ENCODE data around the gene NHLRC2. TPM values are rescaled to one million over a fixed set of nuclear protein-coding genes. Genes with fewer than 3 reads are reported as not detected.

NHLRC2 gene
- total and polyA plus RNA-seq, 2 experiments from 2014 or later = 7.8 to 22.8 TPM

DNA sequence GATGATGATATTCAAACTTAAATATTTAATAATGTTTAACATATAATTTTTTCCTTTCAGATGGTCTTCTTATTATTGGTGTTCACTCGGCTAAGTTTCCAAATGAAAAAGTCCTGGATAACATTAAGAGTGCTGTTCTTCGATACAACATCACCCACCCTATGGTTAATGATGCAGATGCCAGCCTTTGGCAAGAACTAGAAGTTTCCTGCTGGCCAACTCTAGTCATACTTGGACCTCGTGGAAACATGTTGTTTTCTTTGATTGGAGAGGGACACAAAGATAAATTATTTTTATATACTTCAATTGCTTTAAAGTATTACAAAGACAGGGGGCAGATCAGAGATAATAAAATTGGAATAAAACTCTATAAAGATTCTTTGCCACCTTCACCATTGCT, 22.0 kb downstream of the NHLRC2 start:
- no peaks in the 10 kb centered on the region for H3K9me2 ChIP-seq (replicated peaks; ENCODE audit: insufficient read depth)
- peaks cover 9% of the 10 kb centered on the region for H3K9me3 ChIP-seq (ENCODE audit: low read depth)
- H3K4me3 ChIP-seq = no peak overlapping the region
- H3K27ac ChIP-seq = no peak overlapping the region
- no peaks in the 10 kb centered on the region for H3K4me1 ChIP-seq (ENCODE audit: insufficient read depth)
- no peak overlapping the region for H3K4me2 ChIP-seq
- TF ChIP-seq, protein P1, sequence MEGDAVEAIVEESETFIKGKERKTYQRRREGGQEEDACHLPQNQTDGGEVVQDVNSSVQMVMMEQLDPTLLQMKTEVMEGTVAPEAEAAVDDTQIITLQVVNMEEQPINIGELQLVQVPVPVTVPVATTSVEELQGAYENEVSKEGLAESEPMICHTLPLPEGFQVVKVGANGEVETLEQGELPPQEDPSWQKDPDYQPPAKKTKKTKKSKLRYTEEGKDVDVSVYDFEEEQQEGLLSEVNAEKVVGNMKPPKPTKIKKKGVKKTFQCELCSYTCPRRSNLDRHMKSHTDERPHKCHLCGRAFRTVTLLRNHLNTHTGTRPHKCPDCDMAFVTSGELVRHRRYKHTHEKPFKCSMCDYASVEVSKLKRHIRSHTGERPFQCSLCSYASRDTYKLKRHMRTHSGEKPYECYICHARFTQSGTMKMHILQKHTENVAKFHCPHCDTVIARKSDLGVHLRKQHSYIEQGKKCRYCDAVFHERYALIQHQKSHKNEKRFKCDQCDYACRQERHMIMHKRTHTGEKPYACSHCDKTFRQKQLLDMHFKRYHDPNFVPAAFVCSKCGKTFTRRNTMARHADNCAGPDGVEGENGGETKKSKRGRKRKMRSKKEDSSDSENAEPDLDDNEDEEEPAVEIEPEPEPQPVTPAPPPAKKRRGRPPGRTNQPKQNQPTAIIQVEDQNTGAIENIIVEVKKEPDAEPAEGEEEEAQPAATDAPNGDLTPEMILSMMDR (IDR thresholded peaks at IDR 0.05; ENCODE audit: poor library complexity) = no peak
- TF ChIP-seq EZH2phosphoT487 (IDR thresholded peaks at IDR 0.05; ENCODE audit: low read depth, severe bottlenecking, unreplicated experiment) (no peak), EZH2 (IDR thresholded peaks at IDR 0.05; ENCODE audit: borderline replicate concordance) (no peak)
- no peak for DNase-seq (ENCODE audit: low spot score)
- whole genome bisulfite sequencing (ENCODE audit: low lambda C conversion rate, missing lambda C conversion rate) = 89% methylated on average over 3 of the region's 3 CpGs
- H2AFZ ChIP-seq = no peak overlapping the region
- H3K27me3 ChIP-seq = no peaks in the 10 kb centered on the region
- no peaks in the 10 kb centered on the region for H3K36me3 ChIP-seq (replicated peaks; ENCODE audit: insufficient read depth, low read depth)
- no peaks in the 10 kb centered on the region for H4K20me1 ChIP-seq (ENCODE audit: insufficient read depth, poor library complexity, severe bottlenecking)
- H3K79me2 ChIP-seq = peaks cover 20% of the 10 kb centered on the region

DNA sequence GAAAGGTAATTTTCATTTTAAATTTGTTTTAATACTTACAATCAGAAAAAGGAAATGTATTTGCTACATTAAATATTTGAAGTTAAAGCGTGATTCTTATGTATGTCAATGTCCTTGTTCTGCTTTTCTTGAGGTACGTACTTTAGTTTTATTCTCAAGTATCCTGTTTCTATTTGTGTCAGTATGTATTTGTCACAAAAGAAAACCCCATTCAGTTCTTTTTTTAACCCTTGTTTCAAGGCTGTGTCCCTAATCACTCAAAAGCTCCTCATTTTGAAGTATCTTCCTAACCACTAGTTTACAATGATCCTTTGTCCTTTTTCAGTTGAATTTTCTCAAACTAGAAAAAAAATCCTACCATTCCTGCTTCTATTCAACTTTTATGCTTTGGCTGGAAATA, 25.2 kb downstream of the NHLRC2 start:
- Histone ChIP-seq H3K4me1 (ENCODE audit: insufficient read depth) (no peaks in the 10 kb centered on the region), H4K20me1 (ENCODE audit: insufficient read depth, poor library complexity, severe bottlenecking) (no peaks in the 10 kb centered on the region), H2AFZ (no peak overlapping the region), H3K27me3 (no peaks in the 10 kb centered on the region), H3K27ac (no peak overlapping the region), H3K9me3 (ENCODE audit: low read depth) (no peaks in the 10 kb centered on the region), H3K36me3 (replicated peaks; ENCODE audit: insufficient read depth, low read depth) (no peaks in the 10 kb centered on the region), H3K9me2 (replicated peaks; ENCODE audit: insufficient read depth) (no peaks in the 10 kb centered on the region), H3K4me3 (no peak overlapping the region), H3K79me2 (peaks cover 6% of the 10 kb centered on the region), H3K4me2 (no peak overlapping the region)
- TF ChIP-seq EZH2 (IDR thresholded peaks at IDR 0.05; ENCODE audit: borderline replicate concordance) = no peak
- TF ChIP-seq EZH2phosphoT487 (IDR thresholded peaks at IDR 0.05; ENCODE audit: low read depth, severe bottlenecking, unreplicated experiment) = no peak
- TF ChIP-seq, protein P1 (IDR thresholded peaks at IDR 0.05; ENCODE audit: poor library complexity) = no peak
- no peak for DNase-seq (ENCODE audit: low spot score)
- WGBS (ENCODE audit: low lambda C conversion rate, missing lambda C conversion rate) = 93% methylated on average over 2 of the region's 2 CpGs

DNA sequence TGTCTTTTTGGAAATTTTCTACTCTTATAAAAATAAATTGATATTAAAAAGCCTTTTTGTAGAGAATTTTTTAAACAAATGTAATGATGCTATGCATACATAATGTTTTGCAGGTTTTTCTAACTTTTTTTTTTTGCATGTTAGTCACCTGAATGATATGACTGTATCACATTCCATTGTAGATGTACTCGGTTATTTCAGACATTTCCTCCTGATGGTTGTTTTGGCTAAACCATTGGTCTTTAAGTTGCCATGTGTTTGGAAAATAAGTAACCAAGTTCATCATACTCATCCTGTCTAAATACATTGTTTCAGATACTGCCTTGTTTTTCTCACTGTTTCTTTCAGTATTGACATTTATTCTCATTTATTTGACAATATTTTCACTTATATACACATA, 25.8 kb downstream of the NHLRC2 start:
- H3K9me3 ChIP-seq (ENCODE audit: low read depth) = no peaks in the 10 kb centered on the region
- H3K4me1 ChIP-seq (ENCODE audit: insufficient read depth) = no peaks in the 10 kb centered on the region
- no peak for DNase-seq (ENCODE audit: low spot score)
- peaks cover 1% of the 10 kb centered on the region for H3K36me3 ChIP-seq (replicated peaks; ENCODE audit: insufficient read depth, low read depth)
- no peak overlapping the region for H3K27ac ChIP-seq
- H3K4me2 ChIP-seq = no peak overlapping the region
- no peaks in the 10 kb centered on the region for H3K9me2 ChIP-seq (replicated peaks; ENCODE audit: insufficient read depth)
- no peak overlapping the region for H3K4me3 ChIP-seq
- no peak overlapping the region for H2AFZ ChIP-seq
- peaks cover 3% of the 10 kb centered on the region for H3K79me2 ChIP-seq
- TF ChIP-seq EZH2phosphoT487 (IDR thresholded peaks at IDR 0.05; ENCODE audit: low read depth, severe bottlenecking, unreplicated experiment) = no peak
- TF ChIP-seq, protein P1 (IDR thresholded peaks at IDR 0.05; ENCODE audit: poor library complexity) = no peak
- no peak for TF ChIP-seq EZH2 (IDR thresholded peaks at IDR 0.05; ENCODE audit: borderline replicate concordance)
- WGBS (ENCODE audit: low lambda C conversion rate, missing lambda C conversion rate) = 92% methylated on average over 1 of the region's 1 CpG
- H3K27me3 ChIP-seq = no peaks in the 10 kb centered on the region
- H4K20me1 ChIP-seq (ENCODE audit: insufficient read depth, poor library complexity, severe bottlenecking) = no peaks in the 10 kb centered on the region

DNA sequence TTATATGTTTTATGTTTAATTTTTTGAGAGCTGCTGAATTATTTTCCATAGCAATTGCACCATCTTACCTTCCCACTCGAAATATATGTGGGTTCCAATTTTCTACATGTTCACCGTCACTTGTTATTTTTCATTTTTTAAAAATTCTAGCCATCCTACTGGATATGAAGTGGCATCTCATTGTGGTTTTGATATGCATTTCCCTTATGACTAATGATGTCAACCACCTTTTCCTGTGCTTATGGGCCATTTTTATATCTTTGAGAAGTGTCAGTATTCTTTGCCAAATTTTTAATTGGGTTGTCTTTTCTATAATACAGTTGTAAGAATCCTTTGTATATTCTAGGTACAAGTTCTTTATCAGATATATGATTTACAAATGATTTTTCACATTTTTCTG, 27.8 kb downstream of the NHLRC2 start:
- H3K27me3 ChIP-seq = no peaks in the 10 kb centered on the region
- H3K79me2 ChIP-seq = peaks cover 3% of the 10 kb centered on the region
- H3K9me3 ChIP-seq (ENCODE audit: low read depth) = no peaks in the 10 kb centered on the region
- H3K4me3 ChIP-seq = no peak overlapping the region
- H4K20me1 ChIP-seq (ENCODE audit: insufficient read depth, poor library complexity, severe bottlenecking) = no peaks in the 10 kb centered on the region
- H3K27ac ChIP-seq = no peak overlapping the region
- no peak overlapping the region for H2AFZ ChIP-seq
- H3K4me2 ChIP-seq = no peak overlapping the region
- no peaks in the 10 kb centered on the region for H3K4me1 ChIP-seq (ENCODE audit: insufficient read depth)
- H3K9me2 ChIP-seq (replicated peaks; ENCODE audit: insufficient read depth) = no peaks in the 10 kb centered on the region
- H3K36me3 ChIP-seq (replicated peaks; ENCODE audit: insufficient read depth, low read depth) = peaks cover 2% of the 10 kb centered on the region
- DNase-seq (ENCODE audit: low spot score) = no peak
- TF ChIP-seq EZH2phosphoT487 (IDR thresholded peaks at IDR 0.05; ENCODE audit: low read depth, severe bottlenecking, unreplicated experiment) = no peak
- no peak for TF ChIP-seq EZH2 (IDR thresholded peaks at IDR 0.05; ENCODE audit: borderline replicate concordance)
- TF ChIP-seq, protein P1 (IDR thresholded peaks at IDR 0.05; ENCODE audit: poor library complexity) = no peak
- 97% methylated on average over 2 of the region's 2 CpGs for WGBS (ENCODE audit: low lambda C conversion rate, missing lambda C conversion rate)

Data from hepatocyte (in vitro differentiated cells).